Measurements from ENCODE around the gene KLHL11. TPM values are rescaled to one million over a fixed set of nuclear protein-coding genes. Genes with fewer than 3 reads are reported as not detected.

Gene KLHL11
- total and polyA plus RNA-seq, 9 of the 15 experiments (the other 6 are each of a cell fraction or from before 2014, with no cell fraction given): 0.20 to 17.0 (median 10.3) TPM

GRCh38 chr17:41864836-41865595 lies at the start of gene KLHL11 (continued):
- TF ChIP-seq, protein P1, sequence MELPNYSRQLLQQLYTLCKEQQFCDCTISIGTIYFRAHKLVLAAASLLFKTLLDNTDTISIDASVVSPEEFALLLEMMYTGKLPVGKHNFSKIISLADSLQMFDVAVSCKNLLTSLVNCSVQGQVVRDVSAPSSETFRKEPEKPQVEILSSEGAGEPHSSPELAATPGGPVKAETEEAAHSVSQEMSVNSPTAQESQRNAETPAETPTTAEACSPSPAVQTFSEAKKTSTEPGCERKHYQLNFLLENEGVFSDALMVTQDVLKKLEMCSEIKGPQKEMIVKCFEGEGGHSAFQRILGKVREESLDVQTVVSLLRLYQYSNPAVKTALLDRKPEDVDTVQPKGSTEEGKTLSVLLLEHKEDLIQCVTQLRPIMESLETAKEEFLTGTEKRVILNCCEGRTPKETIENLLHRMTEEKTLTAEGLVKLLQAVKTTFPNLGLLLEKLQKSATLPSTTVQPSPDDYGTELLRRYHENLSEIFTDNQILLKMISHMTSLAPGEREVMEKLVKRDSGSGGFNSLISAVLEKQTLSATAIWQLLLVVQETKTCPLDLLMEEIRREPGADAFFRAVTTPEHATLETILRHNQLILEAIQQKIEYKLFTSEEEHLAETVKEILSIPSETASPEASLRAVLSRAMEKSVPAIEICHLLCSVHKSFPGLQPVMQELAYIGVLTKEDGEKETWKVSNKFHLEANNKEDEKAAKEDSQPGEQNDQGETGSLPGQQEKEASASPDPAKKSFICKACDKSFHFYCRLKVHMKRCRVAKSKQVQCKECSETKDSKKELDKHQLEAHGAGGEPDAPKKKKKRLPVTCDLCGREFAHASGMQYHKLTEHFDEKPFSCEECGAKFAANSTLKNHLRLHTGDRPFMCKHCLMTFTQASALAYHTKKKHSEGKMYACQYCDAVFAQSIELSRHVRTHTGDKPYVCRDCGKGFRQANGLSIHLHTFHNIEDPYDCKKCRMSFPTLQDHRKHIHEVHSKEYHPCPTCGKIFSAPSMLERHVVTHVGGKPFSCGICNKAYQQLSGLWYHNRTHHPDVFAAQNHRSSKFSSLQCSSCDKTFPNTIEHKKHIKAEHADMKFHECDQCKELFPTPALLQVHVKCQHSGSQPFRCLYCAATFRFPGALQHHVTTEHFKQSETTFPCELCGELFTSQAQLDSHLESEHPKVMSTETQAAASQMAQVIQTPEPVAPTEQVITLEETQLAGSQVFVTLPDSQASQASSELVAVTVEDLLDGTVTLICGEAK (IDR thresholded peaks at IDR 0.05): peak; percentile 18; the same call in 1 of the 2 replicates
- TF ChIP-seq, protein P1 (CRISPR knock-in tag; IDR thresholded peaks at IDR 0.05): no peak
- TF ChIP-seq ZNF431 (CRISPR knock-in tag; IDR thresholded peaks at IDR 0.05) (0 out of 2 replicates have a peak, but pooled peaks have one; percentile 44), PHF21A (IDR thresholded peaks at IDR 0.05; ENCODE audit: borderline replicate concordance, low read depth) (no peak), NR4A1 (CRISPR knock-in tag; IDR thresholded peaks at IDR 0.05) (no peak), NR4A1 (tag; IDR thresholded peaks at IDR 0.05) (no peak), HDAC8 (tag; IDR thresholded peaks at IDR 0.05) (no peak), CBFA2T2 (conservative IDR thresholded peaks at IDR 0.05) (no peak), ZNF184 (CRISPR knock-in tag; IDR thresholded peaks at IDR 0.05) (no peak)
- TF ChIP-seq, protein P2, sequence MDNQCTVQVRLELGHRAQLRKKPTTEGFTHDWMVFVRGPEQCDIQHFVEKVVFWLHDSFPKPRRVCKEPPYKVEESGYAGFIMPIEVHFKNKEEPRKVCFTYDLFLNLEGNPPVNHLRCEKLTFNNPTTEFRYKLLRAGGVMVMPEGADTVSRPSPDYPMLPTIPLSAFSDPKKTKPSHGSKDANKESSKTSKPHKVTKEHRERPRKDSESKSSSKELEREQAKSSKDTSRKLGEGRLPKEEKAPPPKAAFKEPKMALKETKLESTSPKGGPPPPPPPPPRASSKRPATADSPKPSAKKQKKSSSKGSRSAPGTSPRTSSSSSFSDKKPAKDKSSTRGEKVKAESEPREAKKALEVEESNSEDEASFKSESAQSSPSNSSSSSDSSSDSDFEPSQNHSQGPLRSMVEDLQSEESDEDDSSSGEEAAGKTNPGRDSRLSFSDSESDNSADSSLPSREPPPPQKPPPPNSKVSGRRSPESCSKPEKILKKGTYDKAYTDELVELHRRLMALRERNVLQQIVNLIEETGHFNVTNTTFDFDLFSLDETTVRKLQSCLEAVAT (IDR thresholded peaks at IDR 0.05): peak; percentile 9 to 40; a peak in 1 of 4 replicates
- TF ChIP-seq, protein P3, sequence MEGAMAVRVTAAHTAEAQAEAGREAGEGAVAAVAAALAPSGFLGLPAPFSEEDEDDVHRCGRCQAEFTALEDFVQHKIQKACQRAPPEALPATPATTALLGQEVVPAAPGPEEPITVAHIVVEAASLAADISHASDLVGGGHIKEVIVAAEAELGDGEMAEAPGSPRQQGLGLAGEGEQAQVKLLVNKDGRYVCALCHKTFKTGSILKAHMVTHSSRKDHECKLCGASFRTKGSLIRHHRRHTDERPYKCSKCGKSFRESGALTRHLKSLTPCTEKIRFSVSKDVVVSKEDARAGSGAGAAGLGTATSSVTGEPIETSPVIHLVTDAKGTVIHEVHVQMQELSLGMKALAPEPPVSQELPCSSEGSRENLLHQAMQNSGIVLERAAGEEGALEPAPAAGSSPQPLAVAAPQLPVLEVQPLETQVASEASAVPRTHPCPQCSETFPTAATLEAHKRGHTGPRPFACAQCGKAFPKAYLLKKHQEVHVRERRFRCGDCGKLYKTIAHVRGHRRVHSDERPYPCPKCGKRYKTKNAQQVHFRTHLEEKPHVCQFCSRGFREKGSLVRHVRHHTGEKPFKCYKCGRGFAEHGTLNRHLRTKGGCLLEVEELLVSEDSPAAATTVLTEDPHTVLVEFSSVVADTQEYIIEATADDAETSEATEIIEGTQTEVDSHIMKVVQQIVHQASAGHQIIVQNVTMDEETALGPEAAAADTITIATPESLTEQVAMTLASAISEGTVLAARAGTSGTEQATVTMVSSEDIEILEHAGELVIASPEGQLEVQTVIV (CRISPR knock-in tag; IDR thresholded peaks at IDR 0.05; ENCODE audit: borderline replicate concordance): no peak

Measured in K562 (cell line).